A673 (cell line): ENCODE data around the gene CLSTN2.

Source experiments
- EZH2 ChIP-seq: fragments of 200-600 bp; sonication (generic); IDR thresholded peaks from 2 replicates; pipeline ENCODE4 v1.6.1; 2017; ENCODE audit warnings: borderline replicate concordance, low read depth, mild to moderate bottlenecking, mixed read lengths, antibody characterized with exemption, low read length; ENCODE audit not compliant: poor library complexity, severe bottlenecking
- TF ChIP-seq, protein P1 (sequence below): fragments of 300-800, 200-600 bp; sonication (generic); conservative IDR thresholded peaks from 2 replicates; pipeline ENCODE4 v1.5.1; 2017; ENCODE audit warnings: low read depth, mild to moderate bottlenecking, antibody characterized with exemption, low read length, moderate library complexity, mixed read lengths

GRCh38 chr3:139945386-139945785 is 10.4 kb downstream of the CLSTN2 start:
- TF ChIP-seq, protein P1, sequence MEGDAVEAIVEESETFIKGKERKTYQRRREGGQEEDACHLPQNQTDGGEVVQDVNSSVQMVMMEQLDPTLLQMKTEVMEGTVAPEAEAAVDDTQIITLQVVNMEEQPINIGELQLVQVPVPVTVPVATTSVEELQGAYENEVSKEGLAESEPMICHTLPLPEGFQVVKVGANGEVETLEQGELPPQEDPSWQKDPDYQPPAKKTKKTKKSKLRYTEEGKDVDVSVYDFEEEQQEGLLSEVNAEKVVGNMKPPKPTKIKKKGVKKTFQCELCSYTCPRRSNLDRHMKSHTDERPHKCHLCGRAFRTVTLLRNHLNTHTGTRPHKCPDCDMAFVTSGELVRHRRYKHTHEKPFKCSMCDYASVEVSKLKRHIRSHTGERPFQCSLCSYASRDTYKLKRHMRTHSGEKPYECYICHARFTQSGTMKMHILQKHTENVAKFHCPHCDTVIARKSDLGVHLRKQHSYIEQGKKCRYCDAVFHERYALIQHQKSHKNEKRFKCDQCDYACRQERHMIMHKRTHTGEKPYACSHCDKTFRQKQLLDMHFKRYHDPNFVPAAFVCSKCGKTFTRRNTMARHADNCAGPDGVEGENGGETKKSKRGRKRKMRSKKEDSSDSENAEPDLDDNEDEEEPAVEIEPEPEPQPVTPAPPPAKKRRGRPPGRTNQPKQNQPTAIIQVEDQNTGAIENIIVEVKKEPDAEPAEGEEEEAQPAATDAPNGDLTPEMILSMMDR: no peak
- no peak for TF ChIP-seq EZH2
